Neural crest cell (in vitro differentiated cells): ENCODE data around the gene MIB2. TPM values are rescaled to one million over a fixed set of nuclear protein-coding genes. Genes with fewer than 3 reads are reported as not detected.
"Not testable (repeated sequence)": the region's sequence is repeated elsewhere in the genome, so short reads cannot be mapped to it uniquely, and the experiment has no call there.

Experiments
- DNase-seq: peaks from one replicate; pipeline ENCODE4 v3.0.0; 2021; ENCODE audit warnings: low read depth, mixed read lengths, low spot score
- H3K27ac Mint-ChIP-seq: one replicate; pipeline ENCODE4 v1.8.0; 2021; ENCODE audit warnings: mild to moderate bottlenecking, mixed read lengths; ENCODE audit not compliant: unreplicated experiment
- H3K27me3 Mint-ChIP-seq: 2 replicates; pipeline ENCODE4 v1.8.0; 2021; ENCODE audit warnings: low read depth, mild to moderate bottlenecking, mixed read lengths
- H3K36me3 Mint-ChIP-seq: 2 replicates; pipeline ENCODE4 v1.8.0; 2021; ENCODE audit warnings: low read depth, mild to moderate bottlenecking, mixed read lengths
- H3K4me1 Mint-ChIP-seq: 2 replicates; pipeline ENCODE4 v1.8.0; 2021; ENCODE audit warnings: mixed read lengths
- H3K4me3 Mint-ChIP-seq: one replicate; pipeline ENCODE4 v1.8.0; 2021; ENCODE audit warnings: mild to moderate bottlenecking, mixed read lengths
- H3K9me3 Mint-ChIP-seq: 2 replicates; pipeline ENCODE4 v1.8.0; 2021; ENCODE audit warnings: mixed read lengths
- total RNA-seq: library from RNA; stranded (reverse); gene quantifications from 2 replicates; pipeline ENCODE4 v1.2.1, GENCODE V29; 2021
- TF ChIP-seq, protein P1 (sequence below): fragments of 200-600 bp; sonication (generic); conservative IDR thresholded peaks from 2 replicates; pipeline ENCODE4 v1.5.0; 2021; ENCODE audit warnings: antibody characterized with exemption, mild to moderate bottlenecking

Gene MIB2
- total RNA-seq, 1 donor from 2014 or later: 105 TPM

DNA sequence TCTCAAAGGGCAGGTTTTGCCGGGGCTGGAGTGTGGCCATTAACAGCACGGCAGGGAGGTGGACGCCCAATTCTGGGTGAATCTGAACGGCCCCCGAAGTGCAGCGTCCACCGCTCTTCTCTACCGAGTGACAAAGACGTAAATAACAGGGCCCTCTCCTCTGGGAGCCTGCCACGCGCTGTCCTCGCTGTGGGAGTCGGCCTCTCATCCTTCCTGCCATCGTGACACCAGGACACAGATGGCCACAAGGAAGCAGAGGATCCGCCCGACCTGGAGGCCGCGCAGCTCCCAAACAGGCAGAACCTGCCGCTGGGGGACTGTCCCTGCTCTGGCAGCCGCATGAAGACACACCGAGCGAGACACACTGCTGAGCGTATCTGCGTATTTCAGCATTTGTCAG lies 55.6 kb downstream of the MIB2 start:
- no peaks in the 10 kb centered on the region for H3K9me3 Mint-ChIP-seq
- TF ChIP-seq, protein P1, sequence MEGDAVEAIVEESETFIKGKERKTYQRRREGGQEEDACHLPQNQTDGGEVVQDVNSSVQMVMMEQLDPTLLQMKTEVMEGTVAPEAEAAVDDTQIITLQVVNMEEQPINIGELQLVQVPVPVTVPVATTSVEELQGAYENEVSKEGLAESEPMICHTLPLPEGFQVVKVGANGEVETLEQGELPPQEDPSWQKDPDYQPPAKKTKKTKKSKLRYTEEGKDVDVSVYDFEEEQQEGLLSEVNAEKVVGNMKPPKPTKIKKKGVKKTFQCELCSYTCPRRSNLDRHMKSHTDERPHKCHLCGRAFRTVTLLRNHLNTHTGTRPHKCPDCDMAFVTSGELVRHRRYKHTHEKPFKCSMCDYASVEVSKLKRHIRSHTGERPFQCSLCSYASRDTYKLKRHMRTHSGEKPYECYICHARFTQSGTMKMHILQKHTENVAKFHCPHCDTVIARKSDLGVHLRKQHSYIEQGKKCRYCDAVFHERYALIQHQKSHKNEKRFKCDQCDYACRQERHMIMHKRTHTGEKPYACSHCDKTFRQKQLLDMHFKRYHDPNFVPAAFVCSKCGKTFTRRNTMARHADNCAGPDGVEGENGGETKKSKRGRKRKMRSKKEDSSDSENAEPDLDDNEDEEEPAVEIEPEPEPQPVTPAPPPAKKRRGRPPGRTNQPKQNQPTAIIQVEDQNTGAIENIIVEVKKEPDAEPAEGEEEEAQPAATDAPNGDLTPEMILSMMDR: no peak

DNA sequence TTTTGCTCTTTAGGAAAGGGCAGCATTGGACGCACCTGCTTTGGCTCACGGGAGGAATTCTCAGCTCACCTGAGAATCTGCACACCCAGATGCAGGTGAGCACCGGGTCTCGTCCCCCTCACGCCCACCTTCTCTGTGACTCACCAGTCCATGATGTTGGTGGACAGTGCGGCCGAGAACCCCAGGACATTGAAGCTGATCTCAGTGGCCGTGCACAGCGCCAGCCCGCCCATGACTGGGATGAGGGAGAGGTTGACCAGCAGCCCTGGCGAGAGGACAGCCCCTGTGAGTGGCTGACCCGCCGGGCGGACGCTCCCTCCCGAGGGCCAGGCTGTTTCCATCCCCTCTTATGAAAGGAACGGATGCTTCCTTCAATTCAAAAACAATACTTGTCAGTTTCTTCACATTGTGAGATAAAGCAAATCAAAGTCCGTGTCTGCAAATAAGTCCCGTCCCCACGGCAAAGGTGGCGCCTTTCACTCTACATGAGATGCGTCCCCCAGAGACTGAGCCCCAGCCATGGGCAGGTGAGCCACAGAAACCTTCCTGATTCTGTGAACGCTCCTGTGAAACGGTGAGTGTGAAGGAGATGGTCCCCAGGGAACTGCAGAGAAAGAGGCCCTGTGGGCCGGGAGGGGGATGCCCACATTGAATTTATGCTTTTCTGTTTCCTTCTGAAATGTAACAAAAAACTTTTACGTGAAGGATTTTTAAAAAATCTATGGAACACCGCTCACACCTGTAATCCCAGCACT lies 56.2 kb downstream of the MIB2 start:
- Mint-ChIP-seq H3K9me3 (no peaks in the 10 kb centered on the region), H3K27me3 (no peaks in the 10 kb centered on the region), H3K27ac (no peak overlapping the region), H3K4me3 (no peak overlapping the region), H3K36me3 (peaks cover 4% of the 10 kb centered on the region), H3K4me1 (no peaks in the 10 kb centered on the region)
- TF ChIP-seq, protein P1: no peak
- DNase-seq: no peak

More for the DNA sequence above, 55.6 kb downstream of the MIB2 start:
- no peak for DNase-seq
- no peak overlapping the region for H3K4me3 Mint-ChIP-seq
- no peak overlapping the region for H3K27ac Mint-ChIP-seq
- peaks cover 4% of the 10 kb centered on the region for H3K36me3 Mint-ChIP-seq
- no peaks in the 10 kb centered on the region for H3K4me1 Mint-ChIP-seq
- H3K27me3 Mint-ChIP-seq: no peaks in the 10 kb centered on the region

DNA sequence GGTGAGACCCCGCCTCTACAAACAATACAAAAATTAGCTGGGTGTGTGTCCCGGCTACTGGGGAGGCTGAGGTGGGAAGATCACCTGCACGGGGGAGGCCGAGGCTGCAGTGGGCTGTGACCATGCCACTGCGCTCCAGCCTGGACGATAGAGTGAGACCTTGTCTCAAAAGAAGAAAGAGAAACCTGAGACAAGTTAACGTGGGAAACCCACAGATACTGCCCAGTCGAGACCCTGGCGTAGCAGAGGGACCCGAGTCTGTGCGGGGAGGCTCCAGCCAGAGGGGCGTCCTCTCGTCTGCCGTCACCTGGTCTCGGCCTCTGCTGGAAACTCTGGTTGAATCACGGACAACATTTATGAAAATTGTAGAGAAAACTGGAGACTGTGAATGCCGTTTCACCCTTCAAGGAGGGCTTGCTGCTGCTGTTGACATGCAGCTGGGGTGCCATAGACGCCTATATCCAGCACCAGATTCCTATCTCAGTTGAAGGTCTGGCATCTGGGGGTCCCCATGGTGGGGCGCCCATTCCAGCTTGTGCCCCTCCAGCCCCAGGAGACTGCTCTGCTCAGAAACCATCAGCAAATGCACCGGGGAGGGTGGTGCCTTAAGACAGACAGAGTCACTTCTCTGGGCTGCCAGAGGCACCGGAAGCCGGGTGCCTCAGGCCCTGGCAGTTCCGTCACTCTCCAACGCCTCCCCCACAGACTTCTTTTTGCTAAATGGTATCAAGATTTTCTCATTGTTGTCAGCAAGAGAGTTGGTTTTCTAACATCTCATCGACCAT lies 57.1 kb downstream of the MIB2 start:
- no peaks in the 10 kb centered on the region for H3K4me1 Mint-ChIP-seq
- H3K27me3 Mint-ChIP-seq: no peaks in the 10 kb centered on the region
- no peak overlapping the region for H3K27ac Mint-ChIP-seq
- H3K4me3 Mint-ChIP-seq: no peak overlapping the region
- TF ChIP-seq, protein P1: no peak
- peaks cover 4% of the 10 kb centered on the region for H3K36me3 Mint-ChIP-seq
- no peaks in the 10 kb centered on the region for H3K9me3 Mint-ChIP-seq
- DNase-seq: no peak

DNA sequence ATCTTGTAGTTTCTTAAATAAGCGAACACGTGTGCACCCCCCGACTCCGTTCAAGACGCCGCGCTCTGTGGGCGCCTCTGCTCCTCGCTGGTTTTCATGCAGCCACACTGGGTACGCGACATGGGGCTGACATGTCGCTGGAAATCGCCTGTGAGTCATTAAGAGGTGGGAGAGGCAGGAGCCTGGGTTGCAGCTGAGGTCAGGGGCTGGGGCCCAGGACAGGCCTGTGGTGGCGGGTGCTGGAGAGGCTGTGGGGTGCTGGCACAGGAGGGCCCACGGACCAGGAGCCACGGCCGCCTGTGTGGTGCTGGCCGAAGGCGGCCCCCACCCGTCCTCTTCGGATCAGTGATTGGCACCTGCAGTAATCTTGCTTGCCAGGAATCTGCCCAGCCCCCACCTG lies 59.5 kb downstream of the MIB2 start:
- not testable (repeated sequence) for DNase-seq, H3K27me3 Mint-ChIP-seq, H3K4me3 Mint-ChIP-seq, H3K36me3 Mint-ChIP-seq, H3K4me1 Mint-ChIP-seq, H3K27ac Mint-ChIP-seq, H3K9me3 Mint-ChIP-seq

DNA sequence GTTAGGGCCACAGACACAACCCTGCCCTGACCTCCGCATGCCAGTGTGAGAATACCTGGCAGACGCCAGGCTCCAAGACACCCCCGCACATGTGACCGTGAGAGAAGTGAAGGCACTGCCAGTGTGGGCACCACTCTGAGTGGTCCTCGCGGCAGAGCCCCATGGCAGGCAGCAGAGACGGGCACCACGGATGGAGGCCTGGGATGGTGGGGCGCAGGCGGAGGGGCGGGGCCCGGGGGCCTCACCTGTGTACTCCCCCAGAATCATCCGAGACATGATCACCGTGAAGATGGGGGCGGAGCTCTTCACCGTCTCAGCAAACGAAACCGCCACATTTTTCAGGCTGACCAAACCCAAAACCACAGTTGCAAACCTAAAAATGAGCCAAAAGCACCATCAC lies 59.9 kb downstream of the MIB2 start:
- not testable (repeated sequence) for DNase-seq, H3K36me3 Mint-ChIP-seq, H3K27ac Mint-ChIP-seq, H3K9me3 Mint-ChIP-seq, H3K27me3 Mint-ChIP-seq, H3K4me1 Mint-ChIP-seq, H3K4me3 Mint-ChIP-seq

DNA sequence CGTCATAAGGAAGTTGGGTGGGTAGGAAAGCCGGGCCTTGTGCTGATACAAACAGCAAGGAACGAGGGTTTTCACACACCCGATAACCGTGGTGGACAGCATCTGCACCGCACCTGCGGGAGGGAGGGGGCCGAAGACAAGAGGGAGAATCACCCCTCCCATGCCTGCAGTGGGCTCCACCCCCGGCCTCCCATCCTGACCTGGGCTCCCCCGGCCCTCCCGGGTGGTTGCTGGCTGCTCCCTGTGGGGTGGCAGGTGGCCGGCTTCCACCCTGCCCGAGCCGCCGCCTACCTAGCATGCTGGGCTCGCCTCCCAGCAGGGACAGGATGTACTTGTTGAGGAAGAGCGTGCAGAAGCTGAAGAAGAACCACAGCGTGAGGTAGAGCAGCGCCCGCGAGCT lies 60.8 kb downstream of the MIB2 start:
- not testable (repeated sequence) for H3K27ac Mint-ChIP-seq, H3K4me1 Mint-ChIP-seq, H3K36me3 Mint-ChIP-seq, DNase-seq, H3K27me3 Mint-ChIP-seq, H3K4me3 Mint-ChIP-seq, H3K9me3 Mint-ChIP-seq
